ENCODE results near the gene MTFR1L. TPM values are rescaled to one million over a fixed set of nuclear protein-coding genes. Genes with fewer than 3 reads are reported as not detected.

Gene MTFR1L
- total RNA-seq, 1 experiment from 2014 or later: 32.5 TPM

DNA sequence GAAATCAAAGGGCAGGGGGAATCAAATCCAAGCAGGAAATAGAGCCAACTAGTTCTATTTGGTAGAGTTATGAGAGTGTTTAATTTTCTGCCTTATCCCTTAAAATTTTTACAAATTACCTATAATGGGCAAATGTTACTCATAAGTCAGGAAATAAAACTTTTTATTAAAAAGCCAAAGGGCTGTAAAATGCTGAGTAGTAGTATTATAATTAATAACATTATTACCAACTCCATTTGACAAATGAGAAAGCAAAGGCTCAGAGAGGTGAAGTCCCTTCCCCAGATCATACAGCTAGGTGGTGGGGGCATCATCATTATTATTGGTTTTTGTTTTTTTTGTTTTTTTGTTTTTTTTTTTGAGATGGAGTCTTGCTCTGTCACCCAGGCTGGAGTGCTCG lies 16.4 kb upstream of the MTFR1L start:
- no CpG with 5 or more reads among the region's 1 CpG for whole genome bisulfite sequencing (ENCODE audit: extremely low coverage, insufficient read length, low lambda C conversion rate)

More for the DNA sequence above, 16.4 kb upstream of the MTFR1L start:
- no peak overlapping the region for H3K27ac Mint-ChIP-seq
- Histone ChIP-seq H2BK5ac (ENCODE audit: insufficient read length, low read length) (no peak overlapping the region), H3K9ac (ENCODE audit: extremely low read depth, insufficient read length, low read length) (no peak overlapping the region), H4K20me1 (ENCODE audit: control insufficient read depth, insufficient read depth, insufficient read length) (no peaks in the 10 kb centered on the region), H4K8ac (replicated peaks; ENCODE audit: insufficient read length, low read depth, low read length) (no peak overlapping the region), H3K18ac (ENCODE audit: insufficient read length, low read depth, low read length) (no peak overlapping the region), H3K27ac (ENCODE audit: insufficient read length, low read depth, low read length) (no peak overlapping the region), H3K4me1 (ENCODE audit: insufficient read depth, low read length) (no peaks in the 10 kb centered on the region), H2AFZ (ENCODE audit: low read length) (no peak overlapping the region), H3K23me2 (ENCODE audit: insufficient read length, low read depth, low read length, poor library complexity, severe bottlenecking) (peaks cover 6% of the 10 kb centered on the region), H2BK15ac (ENCODE audit: low read depth, low read length) (no peak overlapping the region), H2AK5ac (ENCODE audit: insufficient read length, low read length) (no peak overlapping the region), H3K79me2 (ENCODE audit: insufficient read depth, low read length) (no peaks in the 10 kb centered on the region), H3T11ph (ENCODE audit: low read length) (no peak overlapping the region), H2BK20ac (ENCODE audit: low read depth, low read length, poor library complexity, severe bottlenecking) (no peak overlapping the region), H3K4ac (ENCODE audit: low read depth, low read length) (no peak overlapping the region), H2BK12ac (ENCODE audit: insufficient read length, low read depth, low read length) (no peak overlapping the region), H3K56ac (ENCODE audit: insufficient read length, low read depth, low read length) (no peak overlapping the region), H3K27me3 (ENCODE audit: insufficient read depth, low read length) (no peaks in the 10 kb centered on the region), H3K79me1 (ENCODE audit: insufficient read depth, low read depth, low read length, poor library complexity, severe bottlenecking) (no peaks in the 10 kb centered on the region), H3K14ac (ENCODE audit: insufficient read depth, low read length) (no peak overlapping the region), H3K4me2 (ENCODE audit: insufficient read depth, insufficient read length, low read length) (no peak overlapping the region), H4K91ac (ENCODE audit: insufficient read length, low read depth, low read length) (no peak overlapping the region), H2BK120ac (ENCODE audit: low read depth, low read length, poor library complexity, severe bottlenecking) (no peak overlapping the region), H3K9me3 (ENCODE audit: control insufficient read depth, low read depth, low read length) (no peaks in the 10 kb centered on the region), H4K5ac (ENCODE audit: insufficient read length, low read depth, low read length) (no peak overlapping the region), H3K23ac (ENCODE audit: insufficient read length, low read depth, low read length) (no peak overlapping the region)
- H3K36me3 Mint-ChIP-seq (ENCODE audit: insufficient read depth in 1 of 3, low read depth in 3 of 3): peaks cover 7 to 39% (median 18%) of the 10 kb centered on the region in 3 experiments; a peak in 6 of 7 replicates
- no peaks in the 10 kb centered on the region for H3K9me3 Mint-ChIP-seq
- H3K27me3 Mint-ChIP-seq (ENCODE audit: low read depth): peaks cover 3% of the 10 kb centered on the region; the same call in 1 of the 2 replicates
- H3K4me3 Mint-ChIP-seq: no peak overlapping the region
- TF ChIP-seq, protein P1, sequence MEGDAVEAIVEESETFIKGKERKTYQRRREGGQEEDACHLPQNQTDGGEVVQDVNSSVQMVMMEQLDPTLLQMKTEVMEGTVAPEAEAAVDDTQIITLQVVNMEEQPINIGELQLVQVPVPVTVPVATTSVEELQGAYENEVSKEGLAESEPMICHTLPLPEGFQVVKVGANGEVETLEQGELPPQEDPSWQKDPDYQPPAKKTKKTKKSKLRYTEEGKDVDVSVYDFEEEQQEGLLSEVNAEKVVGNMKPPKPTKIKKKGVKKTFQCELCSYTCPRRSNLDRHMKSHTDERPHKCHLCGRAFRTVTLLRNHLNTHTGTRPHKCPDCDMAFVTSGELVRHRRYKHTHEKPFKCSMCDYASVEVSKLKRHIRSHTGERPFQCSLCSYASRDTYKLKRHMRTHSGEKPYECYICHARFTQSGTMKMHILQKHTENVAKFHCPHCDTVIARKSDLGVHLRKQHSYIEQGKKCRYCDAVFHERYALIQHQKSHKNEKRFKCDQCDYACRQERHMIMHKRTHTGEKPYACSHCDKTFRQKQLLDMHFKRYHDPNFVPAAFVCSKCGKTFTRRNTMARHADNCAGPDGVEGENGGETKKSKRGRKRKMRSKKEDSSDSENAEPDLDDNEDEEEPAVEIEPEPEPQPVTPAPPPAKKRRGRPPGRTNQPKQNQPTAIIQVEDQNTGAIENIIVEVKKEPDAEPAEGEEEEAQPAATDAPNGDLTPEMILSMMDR (conservative IDR thresholded peaks at IDR 0.05): no peak
- peaks cover 19 to 33% of the 10 kb centered on the region in 2 experiments for H3K4me1 Mint-ChIP-seq
- DNase-seq: no peak
